Measurements from ENCODE around the gene MNDA.

The MNDA gene

GRCh38 chr1:158818975-158819431 lies 12.1 kb upstream of the MNDA start:
- Histone ChIP-seq H2AFZ (ENCODE audit: low read depth) (no peak overlapping the region), H3K27ac (no peak overlapping the region), H3K79me2 (ENCODE audit: insufficient read depth, low read depth) (no peaks in the 10 kb centered on the region), H3K4me2 (no peak overlapping the region), H3K4me3 (IDR thresholded peaks at IDR 0.05; ENCODE audit: insufficient read depth, low read depth, low read length) (no peak overlapping the region), H3K27me3 (ENCODE audit: insufficient read depth, low read depth) (no peaks in the 10 kb centered on the region), H3K4me1 (ENCODE audit: low read depth, poor library complexity, severe bottlenecking) (no peaks in the 10 kb centered on the region), H3K36me3 (ENCODE audit: insufficient read depth) (no peaks in the 10 kb centered on the region), H4K20me1 (ENCODE audit: insufficient read depth) (no peaks in the 10 kb centered on the region), H3K9ac (no peak overlapping the region)
- no peak for TF ChIP-seq CTCF (conservative IDR thresholded peaks at IDR 0.05; ENCODE audit: low read depth, low read length)

- Histone ChIP-seq H3K4me3 (IDR thresholded peaks at IDR 0.05; ENCODE audit: insufficient read depth, low read depth, low read length) (no peak overlapping the region), H2AFZ (ENCODE audit: low read depth) (no peak overlapping the region), H3K79me2 (ENCODE audit: insufficient read depth, low read depth) (no peaks in the 10 kb centered on the region), H3K36me3 (ENCODE audit: insufficient read depth) (no peaks in the 10 kb centered on the region), H3K9ac (no peak overlapping the region), H3K27ac (no peak overlapping the region), H3K4me1 (ENCODE audit: low read depth, poor library complexity, severe bottlenecking) (no peaks in the 10 kb centered on the region), H3K4me2 (no peak overlapping the region), H3K27me3 (ENCODE audit: insufficient read depth, low read depth) (no peaks in the 10 kb centered on the region), H4K20me1 (ENCODE audit: insufficient read depth) (no peaks in the 10 kb centered on the region)
- TF ChIP-seq CTCF (conservative IDR thresholded peaks at IDR 0.05; ENCODE audit: low read depth, low read length) = no peak
Measured at GRCh38 chr1:158819461-158820443, 11.4 kb upstream of the MNDA start.

DNA sequence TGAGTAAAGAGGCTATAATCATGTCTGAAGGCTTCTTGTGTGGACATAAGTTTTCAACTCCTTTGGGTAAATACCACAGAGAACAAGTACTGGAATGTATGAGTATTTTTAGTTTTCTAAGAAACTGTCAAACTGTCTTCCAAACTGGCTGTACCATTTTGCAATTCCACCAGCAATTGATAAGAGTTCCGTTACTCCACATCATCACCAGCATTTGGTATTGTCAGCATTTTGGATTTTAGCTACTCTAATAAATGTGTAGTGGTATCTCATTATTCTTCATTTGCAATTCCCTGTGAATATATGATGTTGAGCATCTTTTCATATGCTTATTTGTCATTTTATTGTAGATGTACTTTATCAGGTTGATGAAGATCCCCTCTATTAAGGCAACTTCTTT lies 9.4 kb upstream of the MNDA start:
- no peaks in the 10 kb centered on the region for H3K36me3 ChIP-seq (ENCODE audit: insufficient read depth)
- no peak overlapping the region for H2AFZ ChIP-seq (ENCODE audit: low read depth)
- TF ChIP-seq CTCF (conservative IDR thresholded peaks at IDR 0.05; ENCODE audit: low read depth, low read length) = no peak
- H4K20me1 ChIP-seq (ENCODE audit: insufficient read depth) = no peaks in the 10 kb centered on the region
- no peak overlapping the region for H3K27ac ChIP-seq
- no peaks in the 10 kb centered on the region for H3K27me3 ChIP-seq (ENCODE audit: insufficient read depth, low read depth)
- H3K4me1 ChIP-seq (ENCODE audit: low read depth, poor library complexity, severe bottlenecking) = no peaks in the 10 kb centered on the region
- H3K4me2 ChIP-seq = no peak overlapping the region
- no peak overlapping the region for H3K4me3 ChIP-seq (IDR thresholded peaks at IDR 0.05; ENCODE audit: insufficient read depth, low read depth, low read length)
- H3K79me2 ChIP-seq (ENCODE audit: insufficient read depth, low read depth) = no peaks in the 10 kb centered on the region
- H3K9ac ChIP-seq = no peak overlapping the region

DNA sequence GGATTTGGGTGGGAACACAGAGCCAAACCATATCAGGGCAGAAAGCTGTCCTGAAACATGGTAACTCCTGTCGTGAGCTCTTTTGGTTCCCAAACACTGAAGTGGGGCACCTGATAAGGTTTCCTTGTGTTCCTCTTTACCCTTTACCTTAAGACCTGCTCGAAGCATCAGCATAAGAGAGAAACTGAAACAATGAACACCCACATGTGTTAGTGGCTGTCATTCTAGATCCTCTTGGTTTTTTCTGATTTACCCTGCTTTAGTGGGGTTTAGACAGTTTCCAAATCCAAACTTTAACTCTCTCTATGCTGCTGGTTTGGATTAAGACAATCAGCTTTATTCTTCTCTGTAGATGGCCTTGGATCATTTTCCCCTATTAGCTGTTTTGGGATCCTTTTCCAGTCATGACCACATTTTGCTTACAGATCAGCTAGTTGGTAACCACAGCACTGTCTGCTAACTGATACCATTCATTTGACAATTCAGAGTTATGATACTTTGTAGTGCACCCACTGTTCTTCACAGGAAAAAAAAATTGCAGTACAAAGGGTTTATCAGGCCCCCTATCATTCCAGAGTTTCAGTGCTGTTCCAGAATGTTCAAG lies 975 bp upstream of the MNDA start:
- TF ChIP-seq CTCF (conservative IDR thresholded peaks at IDR 0.05; ENCODE audit: low read depth, low read length) = no peak
- H3K27me3 ChIP-seq (ENCODE audit: insufficient read depth, low read depth) = no peaks in the 10 kb centered on the region
- no peak overlapping the region for H3K4me2 ChIP-seq
- no peak overlapping the region for H3K4me3 ChIP-seq (IDR thresholded peaks at IDR 0.05; ENCODE audit: insufficient read depth, low read depth, low read length)
- no peaks in the 10 kb centered on the region for H4K20me1 ChIP-seq (ENCODE audit: insufficient read depth)
- H3K27ac ChIP-seq = no peak overlapping the region
- H3K36me3 ChIP-seq (ENCODE audit: insufficient read depth) = no peaks in the 10 kb centered on the region
- H3K9ac ChIP-seq = no peak overlapping the region
- H3K79me2 ChIP-seq (ENCODE audit: insufficient read depth, low read depth) = no peaks in the 10 kb centered on the region
- no peak overlapping the region for H2AFZ ChIP-seq (ENCODE audit: low read depth)
- H3K4me1 ChIP-seq (ENCODE audit: low read depth, poor library complexity, severe bottlenecking) = no peaks in the 10 kb centered on the region
